Measurements from ENCODE around the gene MMS22L.

The MMS22L gene

DNA sequence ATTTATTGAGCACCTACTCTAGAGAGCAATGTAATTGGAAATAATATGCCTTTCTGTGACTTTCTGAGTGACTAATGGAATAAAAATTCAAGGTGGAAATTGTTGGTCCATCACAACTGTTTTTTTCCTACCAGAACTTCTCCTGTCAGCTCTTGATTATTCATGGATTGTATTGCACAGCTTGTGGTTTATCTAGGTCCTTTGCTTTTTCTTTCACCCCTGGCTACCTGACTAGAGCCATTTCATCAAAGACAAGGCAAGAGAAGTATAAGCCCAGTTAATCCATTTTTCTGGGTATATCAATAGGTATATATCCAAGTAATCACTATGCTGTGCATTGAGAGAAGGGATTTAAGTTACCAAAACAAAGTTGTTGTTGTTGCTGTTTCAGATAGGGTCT is 168.4 kb downstream of the MMS22L start:
- no peak overlapping the region for H3K4me3 ChIP-seq (ENCODE audit: low read depth, low read length)
- DNase-seq (ENCODE audit: low read depth), result no peak
- TF ChIP-seq CTCF (IDR thresholded peaks at IDR 0.05; ENCODE audit: insufficient read depth, low read depth, low read length, missing control alignments), result no peak

- no peak for TF ChIP-seq CTCF (IDR thresholded peaks at IDR 0.05; ENCODE audit: insufficient read depth, low read depth, low read length, missing control alignments)
- no peak overlapping the region for H3K4me3 ChIP-seq (ENCODE audit: low read depth, low read length)
- no peak for DNase-seq (ENCODE audit: low read depth)
Measured at GRCh38 chr6:97113170-97113569, 169.8 kb downstream of the MMS22L start.

DNA sequence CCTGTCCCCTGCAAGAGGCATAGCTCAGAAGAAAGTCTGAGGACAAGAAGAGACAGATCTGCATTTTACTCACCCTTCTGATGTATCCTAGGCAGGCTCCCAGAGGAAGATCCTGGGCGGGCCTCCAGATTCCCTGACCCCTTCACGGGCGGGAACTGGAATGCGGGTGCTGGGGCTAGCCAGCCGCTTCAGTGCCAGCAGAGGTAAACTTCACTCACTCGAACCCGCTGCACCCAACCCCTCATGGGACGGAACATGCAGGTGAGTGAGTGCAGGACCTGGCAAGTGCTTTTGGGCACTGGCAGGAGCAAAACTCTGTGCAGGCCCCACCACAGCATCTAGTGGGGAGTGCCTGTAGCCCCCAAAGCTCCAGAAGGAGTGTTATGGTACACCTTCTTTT is 171.8 kb downstream of the MMS22L start:
- no peak overlapping the region for H3K4me3 ChIP-seq (ENCODE audit: low read depth, low read length)
- DNase-seq (ENCODE audit: low read depth), result no peak
- no peak for TF ChIP-seq CTCF (IDR thresholded peaks at IDR 0.05; ENCODE audit: insufficient read depth, low read depth, low read length, missing control alignments)

DNA sequence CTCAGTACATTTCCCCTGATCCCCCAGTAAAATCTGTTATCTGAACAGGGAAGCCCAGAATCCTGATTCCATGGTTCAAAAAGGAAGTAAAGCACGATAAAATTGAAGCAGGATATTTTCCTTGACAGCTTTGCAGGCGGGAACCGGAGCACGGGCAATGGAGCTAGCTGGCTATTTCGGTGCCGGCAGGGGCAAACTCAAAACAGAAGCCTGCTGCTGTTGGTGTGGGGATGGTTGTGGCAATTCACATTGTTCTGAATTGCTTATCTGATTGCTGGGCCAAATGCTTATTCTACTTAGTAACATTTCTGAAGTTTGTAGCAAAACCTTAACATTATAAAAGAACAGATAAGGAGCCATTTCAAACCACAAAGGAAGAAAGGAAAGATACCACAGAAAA is 172.4 kb downstream of the MMS22L start:
- no peak overlapping the region for H3K4me3 ChIP-seq (ENCODE audit: low read depth, low read length)
- no peak for DNase-seq (ENCODE audit: low read depth)
- no peak for TF ChIP-seq CTCF (IDR thresholded peaks at IDR 0.05; ENCODE audit: insufficient read depth, low read depth, low read length, missing control alignments)

GRCh38 chr6:97110149-97110548 is 172.9 kb downstream of the MMS22L start:
- no peak overlapping the region for H3K4me3 ChIP-seq (ENCODE audit: low read depth, low read length)
- no peak for TF ChIP-seq CTCF (IDR thresholded peaks at IDR 0.05; ENCODE audit: insufficient read depth, low read depth, low read length, missing control alignments)
- DNase-seq (ENCODE audit: low read depth), result no peak

GRCh38 chr6:97109444-97109843 is 173.6 kb downstream of the MMS22L start:
- DNase-seq (ENCODE audit: low read depth), result no peak
- no peak for TF ChIP-seq CTCF (IDR thresholded peaks at IDR 0.05; ENCODE audit: insufficient read depth, low read depth, low read length, missing control alignments)

GRCh38 chr6:97102145-97102790 is 180.7 kb downstream of the MMS22L start:
- no peak overlapping the region for H3K4me3 ChIP-seq (ENCODE audit: low read depth, low read length)
- no peak for TF ChIP-seq CTCF (IDR thresholded peaks at IDR 0.05; ENCODE audit: insufficient read depth, low read depth, low read length, missing control alignments)
- DNase-seq (ENCODE audit: low read depth), result no peak

More at GRCh38 chr6:97109444-97109843, 173.6 kb downstream of the MMS22L start:
- H3K4me3 ChIP-seq (ENCODE audit: low read depth, low read length), result no peak overlapping the region

All from GM12865 (cell line).